AG08396 (cell line): ENCODE results near the gene ADCK2.
"Not testable (repeated sequence)": the region's sequence is repeated elsewhere in the genome, so short reads cannot be mapped to it uniquely, and the experiment has no call there.

Experiments
- DNase-seq: peaks from one replicate; pipeline ENCODE4 v3.0.0; 2012; ENCODE audit warnings: low spot score, mixed read lengths

The ADCK2 gene

GRCh38 chr7:140691376-140692045, 18.8 kb downstream of the ADCK2 start:
- DNase-seq = no peak

DNA sequence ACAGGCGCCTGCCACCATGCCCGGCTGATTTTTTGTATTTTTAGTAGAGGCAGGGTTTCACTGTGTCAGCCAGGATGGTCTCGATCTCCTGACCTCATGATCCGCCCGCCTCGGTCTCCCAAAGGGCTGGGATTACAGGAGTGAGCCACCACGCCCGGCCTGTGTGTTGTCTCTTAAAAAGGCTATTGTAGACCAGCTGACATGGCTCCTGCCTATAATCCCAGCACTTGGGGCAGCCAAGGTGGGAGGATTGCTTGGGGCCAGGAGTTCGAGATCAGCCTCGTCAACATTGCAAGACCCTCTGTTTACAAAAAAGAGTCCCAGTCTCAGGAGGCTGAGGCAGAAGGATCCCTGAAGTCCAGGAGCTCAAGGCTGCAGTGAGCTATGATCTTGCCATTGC, 21.1 kb downstream of the ADCK2 start:
- DNase-seq = not testable (repeated sequence)

DNA sequence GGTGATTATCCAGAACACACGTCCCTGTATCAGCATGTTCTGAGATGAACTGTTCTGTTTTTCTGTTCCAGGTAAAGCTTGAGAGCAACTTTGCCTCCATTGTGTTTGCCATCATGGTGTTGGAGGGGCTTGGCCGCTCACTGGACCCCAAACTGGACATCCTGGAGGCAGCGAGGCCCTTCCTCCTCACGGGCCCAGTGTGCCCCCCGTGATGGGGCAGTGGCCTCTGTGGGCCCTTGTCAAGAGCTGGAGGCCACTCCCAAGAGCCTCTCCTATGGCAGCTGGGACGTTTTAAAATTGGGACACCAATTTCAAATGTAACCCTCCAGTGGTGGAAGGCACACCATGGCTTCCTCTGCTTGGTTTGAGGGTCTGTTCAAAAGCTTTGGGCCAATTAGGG, 21.8 kb downstream of the ADCK2 start:
- no peak for DNase-seq

- no peak for DNase-seq
These were observed 22.6 kb downstream of the ADCK2 start for GRCh38 chr7:140695381-140695780.

DNA sequence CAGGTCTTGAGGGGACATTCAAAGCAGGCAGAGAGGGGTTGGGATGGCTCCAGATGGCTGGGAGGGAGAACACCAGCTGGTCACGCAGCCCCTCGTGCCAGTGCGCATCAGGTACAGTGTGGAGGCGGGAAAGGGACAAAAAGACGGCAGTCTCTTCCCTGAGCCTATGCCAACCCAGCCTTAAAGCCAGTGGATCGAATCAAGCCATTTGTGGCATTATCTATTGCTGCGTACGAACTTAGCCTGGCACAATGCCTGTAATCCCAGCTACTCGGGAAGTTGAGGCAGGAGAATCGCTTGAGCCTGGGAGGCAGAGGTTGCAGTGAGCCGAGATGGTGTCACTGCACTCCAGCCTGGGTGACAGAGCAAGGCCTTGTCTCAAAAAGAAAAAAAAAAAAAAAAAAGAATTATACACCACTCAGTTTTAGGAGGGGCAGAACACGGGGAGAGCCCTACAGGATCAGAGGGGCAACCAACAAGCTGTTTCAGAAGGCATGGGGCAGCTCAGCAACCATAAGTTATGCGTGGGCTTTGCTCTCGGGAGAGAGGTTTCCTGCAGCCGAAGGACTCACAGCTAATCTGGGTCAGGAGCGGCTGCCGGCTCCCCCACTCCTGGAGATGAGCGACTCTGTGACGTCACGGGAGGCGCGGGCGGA, 23.4 kb downstream of the ADCK2 start:
- DNase-seq = peak; percentile 97

DNA sequence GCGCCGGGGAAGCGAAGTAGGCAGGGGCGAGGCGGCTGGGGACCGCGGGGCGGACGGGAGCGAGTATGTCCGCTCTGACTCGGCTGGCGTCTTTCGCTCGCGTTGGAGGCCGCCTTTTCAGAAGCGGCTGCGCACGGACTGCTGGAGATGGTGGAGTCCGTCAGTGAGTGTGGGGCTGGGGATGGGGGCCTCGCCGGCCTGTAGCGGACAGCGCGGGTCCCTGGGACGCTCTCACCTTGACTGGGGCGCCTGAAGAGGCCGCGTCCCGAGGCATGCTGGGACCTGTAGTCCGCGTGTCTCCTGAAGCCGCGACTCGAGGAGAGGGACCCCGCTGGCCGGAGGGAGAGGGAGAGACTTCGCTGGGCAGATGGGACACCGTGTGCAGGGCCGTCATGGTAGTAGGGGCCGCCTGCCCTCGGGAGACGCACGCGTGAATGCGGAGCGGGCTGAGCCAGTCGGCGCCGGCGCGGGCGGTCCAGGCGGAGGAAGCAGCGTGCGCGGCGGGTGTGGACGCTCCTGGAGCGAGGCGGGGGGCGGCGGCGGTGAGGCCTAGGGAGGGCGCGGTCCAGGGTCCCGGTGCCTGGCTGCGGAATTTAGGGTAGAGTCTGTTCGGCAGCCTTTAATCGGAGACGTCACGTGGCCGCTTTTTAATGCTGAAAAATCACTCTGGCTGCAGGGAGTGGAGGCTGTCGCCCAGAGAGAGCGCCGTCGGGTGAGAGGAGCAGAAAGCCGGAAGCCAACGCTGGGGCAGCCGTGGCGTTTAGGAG, 24.1 kb downstream of the ADCK2 start, which contains the start of gene NDUFB2:
NDUFB2 (plus strand) TSS at position 29 of the 767 bp plus-strand sequence; CDS start at position 66, 37 bp downstream.
- DNase-seq = peak; percentile 87

GRCh38 chr7:140697447-140698143, 24.9 kb downstream of the ADCK2 start:
- DNase-seq = peak; percentile 78

GRCh38 chr7:140698477-140698876, 25.7 kb downstream of the ADCK2 start:
- DNase-seq = no peak

GRCh38 chr7:140702774-140703173, 30.0 kb downstream of the ADCK2 start:
- DNase-seq = no peak

DNA sequence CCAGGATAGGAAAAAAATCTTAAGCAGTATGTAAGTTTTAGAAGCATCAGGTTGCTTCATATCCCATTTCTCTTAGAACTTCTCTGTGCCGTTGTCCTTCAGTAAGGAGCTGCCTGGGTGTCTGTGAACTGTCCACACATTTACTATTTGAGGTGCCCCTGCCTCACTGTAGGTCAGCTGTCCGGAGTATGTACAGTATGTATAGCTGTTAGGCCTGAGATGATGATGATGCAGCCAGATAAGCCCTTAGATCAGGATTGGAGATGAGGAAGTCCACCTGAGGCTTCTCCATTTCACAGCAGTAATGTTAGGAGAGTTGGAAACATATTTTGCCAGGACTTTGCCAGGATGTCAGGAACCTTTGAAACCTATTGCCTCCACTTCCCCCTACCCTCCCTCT, 31.5 kb downstream of the ADCK2 start:
- no peak for DNase-seq

- DNase-seq = no peak
These were observed 34.4 kb downstream of the ADCK2 start for GRCh38 chr7:140707132-140707531.

GRCh38 chr7:140708764-140709163, 36.0 kb downstream of the ADCK2 start:
- DNase-seq = not testable (repeated sequence)

GRCh38 chr7:140712392-140712791, 39.6 kb downstream of the ADCK2 start:
- not testable (repeated sequence) for DNase-seq

- no peak for DNase-seq
These were observed 41.7 kb downstream of the ADCK2 start for GRCh38 chr7:140714331-140715040.

DNA sequence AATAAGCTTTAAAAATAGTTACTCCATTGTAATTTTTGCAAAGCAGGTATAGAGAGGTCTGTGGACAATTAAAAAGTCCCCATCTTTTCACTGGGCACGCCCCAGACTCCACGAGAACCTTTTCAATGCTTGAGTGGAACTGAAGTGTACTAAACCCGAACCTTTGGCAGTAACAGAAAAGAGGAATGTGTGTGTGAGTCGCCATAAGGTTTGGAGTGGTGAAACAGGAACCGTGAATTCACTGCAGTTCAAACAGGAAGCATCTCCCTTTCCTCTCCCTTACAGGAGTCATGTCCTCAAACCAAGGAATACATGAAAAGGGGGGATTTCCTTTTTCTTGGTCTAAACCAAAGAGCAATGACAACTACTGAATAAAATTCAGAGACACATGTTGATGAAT, 47.0 kb downstream of the ADCK2 start:
- DNase-seq = no peak

- no peak for DNase-seq
These were observed 49.5 kb downstream of the ADCK2 start for GRCh38 chr7:140722254-140722653.

DNA sequence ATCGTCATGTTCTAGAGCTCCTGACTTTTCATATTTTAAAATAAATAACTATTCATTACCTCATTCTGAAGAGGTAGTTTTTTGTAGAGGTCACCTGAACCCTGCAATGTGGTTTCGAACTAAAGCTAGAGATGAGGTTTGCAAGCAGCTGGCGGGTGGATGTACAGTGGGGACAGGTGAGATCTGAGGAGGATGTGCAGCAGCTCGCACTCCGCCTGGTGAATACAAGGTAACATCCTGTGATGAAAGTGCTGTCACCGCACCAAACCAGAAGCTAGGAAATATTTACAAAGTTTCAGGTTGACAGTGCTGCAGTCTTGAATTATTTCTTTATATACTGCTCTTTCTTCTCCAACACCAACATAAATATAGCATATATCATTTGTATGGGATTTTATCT, 50.3 kb downstream of the ADCK2 start:
- DNase-seq = no peak

DNA sequence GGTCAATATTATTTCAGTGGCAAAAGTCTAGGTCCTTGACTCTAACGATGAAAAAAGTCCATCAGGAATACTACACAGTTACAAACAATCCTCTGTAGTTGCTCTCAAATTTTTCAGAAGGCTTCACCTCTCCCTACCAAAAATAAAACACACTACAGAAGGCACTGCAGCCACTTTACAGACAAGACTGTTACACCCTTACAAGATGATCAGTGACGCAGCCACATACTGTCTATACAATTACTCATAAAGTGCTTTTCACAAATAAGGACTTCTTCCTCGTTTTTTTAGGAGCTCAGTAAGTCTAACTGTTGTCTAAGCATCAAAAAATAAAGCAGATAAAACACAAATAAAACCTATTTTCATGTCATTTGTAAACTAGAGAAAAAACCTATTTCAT, 50.8 kb downstream of the ADCK2 start:
- no peak for DNase-seq

DNA sequence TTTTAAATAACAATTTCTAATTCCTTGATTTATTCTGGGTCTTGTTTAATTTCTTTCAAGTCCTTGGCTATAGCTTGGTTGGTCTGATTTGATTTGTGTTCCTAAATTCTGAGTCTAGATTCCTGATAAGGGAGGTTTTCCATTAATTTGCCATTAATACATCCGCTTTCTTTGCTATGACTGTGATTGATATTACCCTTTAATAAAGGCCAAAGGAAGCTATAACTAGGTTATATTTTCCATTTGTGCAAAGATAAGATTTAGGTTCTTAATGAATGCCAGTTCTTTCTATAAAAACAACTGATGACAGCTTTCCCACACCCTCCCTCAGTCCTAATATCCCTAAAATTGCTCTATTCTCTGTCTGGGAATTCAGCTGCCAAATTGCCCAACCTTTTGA, 52.0 kb downstream of the ADCK2 start:
- no peak for DNase-seq

DNA sequence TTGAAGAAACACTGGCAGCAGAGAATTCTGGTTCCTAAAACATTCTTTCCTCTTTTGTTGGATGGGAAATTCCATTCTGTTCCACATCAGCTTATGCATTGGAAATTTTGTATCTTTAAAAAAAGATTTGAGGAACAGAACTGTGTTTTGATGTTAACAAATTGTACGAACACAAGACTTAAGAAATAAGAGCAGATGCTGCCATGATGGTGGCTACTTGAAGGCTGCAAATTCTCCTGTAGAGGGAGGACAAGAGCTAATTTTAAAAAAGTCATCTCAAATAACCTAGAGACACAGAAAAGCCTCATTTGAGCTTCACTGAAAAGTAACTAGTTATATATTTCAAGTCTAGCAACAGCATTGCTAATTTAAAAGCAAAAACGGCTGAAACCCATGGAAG, 53.5 kb downstream of the ADCK2 start:
- DNase-seq = no peak

DNA sequence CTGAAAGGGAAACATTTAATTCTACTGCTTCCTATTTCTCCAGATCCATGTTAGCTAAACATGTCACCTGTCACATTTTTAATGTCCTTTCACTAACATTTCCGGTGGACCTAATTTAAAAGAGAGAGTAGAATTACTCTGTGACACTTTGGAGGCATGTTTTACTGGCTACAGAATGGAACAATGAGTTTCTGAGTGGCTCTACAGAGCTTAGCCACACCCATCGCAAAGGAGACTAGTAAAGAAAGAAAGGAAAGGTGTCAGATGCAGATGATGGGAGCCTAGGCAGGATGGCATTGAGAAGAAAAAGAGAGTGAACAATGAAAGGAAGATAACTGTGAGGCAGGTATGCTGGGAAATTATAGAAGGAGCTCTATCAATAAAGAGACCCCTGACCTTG, 59.7 kb downstream of the ADCK2 start:
- no peak for DNase-seq

DNA sequence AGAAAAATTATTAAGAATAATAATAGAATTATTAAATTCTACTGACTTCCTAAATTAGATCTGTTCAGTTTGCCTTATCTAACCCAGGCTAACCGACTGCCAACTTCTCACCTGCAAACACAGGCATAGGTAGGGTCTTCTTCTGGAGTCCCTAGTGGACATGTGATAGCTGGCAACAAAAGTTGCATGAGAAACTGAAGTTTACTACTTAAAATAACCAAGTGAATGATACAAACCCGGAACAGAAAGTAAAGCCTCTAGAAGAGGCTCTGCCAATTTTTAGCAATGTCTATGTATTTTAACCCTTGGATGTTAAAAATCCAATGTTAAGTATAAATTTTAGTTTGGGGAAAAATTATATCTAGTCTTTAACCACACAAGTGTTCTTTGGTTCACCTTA, 61.4 kb downstream of the ADCK2 start:
- DNase-seq = no peak
